Stimulated activated CD4-positive, alpha-beta T cell treated with anti-CD3 and anti-CD28 coated beads, TNF-alpha, amount 100 ng/mL, for 24 hours (primary cell): ENCODE measurements around the gene MMP21.

Experiments
- DNase-seq, 3 experiments: peaks; one replicate each; pipeline ENCODE4 v3.0.0-alpha.2; 2020; ENCODE audit warnings: low read depth in 3 of 3

MMP21 gene, protein sequence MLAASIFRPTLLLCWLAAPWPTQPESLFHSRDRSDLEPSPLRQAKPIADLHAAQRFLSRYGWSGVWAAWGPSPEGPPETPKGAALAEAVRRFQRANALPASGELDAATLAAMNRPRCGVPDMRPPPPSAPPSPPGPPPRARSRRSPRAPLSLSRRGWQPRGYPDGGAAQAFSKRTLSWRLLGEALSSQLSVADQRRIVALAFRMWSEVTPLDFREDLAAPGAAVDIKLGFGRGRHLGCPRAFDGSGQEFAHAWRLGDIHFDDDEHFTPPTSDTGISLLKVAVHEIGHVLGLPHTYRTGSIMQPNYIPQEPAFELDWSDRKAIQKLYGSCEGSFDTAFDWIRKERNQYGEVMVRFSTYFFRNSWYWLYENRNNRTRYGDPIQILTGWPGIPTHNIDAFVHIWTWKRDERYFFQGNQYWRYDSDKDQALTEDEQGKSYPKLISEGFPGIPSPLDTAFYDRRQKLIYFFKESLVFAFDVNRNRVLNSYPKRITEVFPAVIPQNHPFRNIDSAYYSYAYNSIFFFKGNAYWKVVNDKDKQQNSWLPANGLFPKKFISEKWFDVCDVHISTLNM

DNA sequence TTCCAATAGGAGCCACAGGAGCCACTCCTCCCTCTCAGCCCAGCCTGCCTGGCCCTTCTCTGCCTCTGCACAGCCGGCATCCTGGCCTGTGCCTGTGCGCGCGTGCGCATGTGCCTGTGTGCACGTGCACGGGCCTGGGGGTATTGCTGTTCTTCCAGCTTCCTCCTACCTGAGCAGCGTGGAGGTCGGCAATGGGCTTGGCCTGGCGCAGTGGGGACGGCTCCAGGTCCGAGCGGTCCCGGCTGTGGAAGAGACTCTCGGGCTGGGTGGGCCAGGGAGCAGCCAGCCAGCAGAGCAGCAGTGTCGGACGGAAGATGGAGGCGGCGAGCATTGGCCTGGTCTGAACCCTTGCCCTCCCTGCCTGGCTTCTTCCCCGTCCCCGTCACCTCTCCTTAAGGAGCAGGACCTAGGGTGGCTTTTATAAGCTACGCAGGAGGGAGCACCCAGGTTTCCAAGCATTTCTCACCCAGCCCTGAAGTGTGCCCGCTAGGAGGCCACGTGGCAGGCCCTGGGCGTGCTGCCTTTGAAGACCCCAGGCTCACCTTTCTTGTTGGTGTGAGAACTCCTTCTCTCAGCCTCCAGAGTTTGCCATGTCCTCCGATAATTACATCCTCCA is at the start of gene MMP21:
Gene MMP21, minus strand, starts transcription at position 331 of the 616 bp plus-strand sequence. Its CDS starts 0 bp downstream, at position 331.
- DNase-seq: no peak

DNA sequence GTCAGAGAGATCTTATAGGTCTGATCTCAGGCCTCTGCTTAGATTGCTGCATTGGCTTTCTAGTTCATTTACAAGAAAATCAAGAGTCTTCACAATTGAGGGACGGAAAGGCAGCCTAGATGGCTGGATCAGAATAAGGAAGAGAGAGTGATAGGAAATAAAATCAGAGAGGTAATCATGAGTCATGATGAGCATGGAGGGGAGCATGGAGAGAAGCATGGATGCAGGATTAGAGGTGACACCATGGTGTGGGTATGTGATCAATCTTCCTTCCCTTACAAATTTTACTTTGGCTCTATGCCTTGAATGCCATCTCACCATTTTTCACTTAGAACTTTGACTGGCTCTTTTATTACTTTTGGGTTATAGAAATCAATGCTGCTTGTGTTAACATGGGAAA is 49.1 kb upstream of the MMP21 start:
- DNase-seq: no peak

DNA sequence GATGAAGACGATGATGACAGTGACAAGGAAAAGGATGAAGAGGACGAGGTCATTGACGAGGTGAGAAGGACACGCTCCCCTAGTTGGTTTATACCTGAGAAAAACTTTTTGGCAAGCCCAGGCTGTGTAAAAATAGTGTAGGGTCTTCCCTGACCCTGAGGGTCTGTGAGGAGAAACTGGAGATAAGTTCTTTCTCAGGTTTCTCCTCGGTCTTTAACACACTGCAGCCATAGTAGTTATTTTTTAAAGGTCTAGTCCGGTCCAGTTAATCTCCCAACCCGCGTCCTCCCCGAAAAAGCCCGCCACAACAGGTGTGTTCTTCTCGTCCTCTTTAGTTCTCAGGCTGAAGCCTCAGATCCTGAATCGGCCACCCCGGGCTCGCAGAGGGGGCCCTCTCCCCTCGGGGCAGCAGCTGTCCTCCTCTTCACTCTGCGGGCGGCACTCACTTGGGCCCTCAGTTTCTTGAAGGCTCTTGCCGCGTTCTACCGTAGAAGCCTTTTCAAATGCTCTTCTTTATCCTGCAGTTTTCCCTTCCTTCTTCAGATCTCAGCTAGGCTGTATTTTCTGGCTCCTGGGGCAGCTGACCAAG is 48.1 kb upstream of the MMP21 start:
- no peak for DNase-seq

DNA sequence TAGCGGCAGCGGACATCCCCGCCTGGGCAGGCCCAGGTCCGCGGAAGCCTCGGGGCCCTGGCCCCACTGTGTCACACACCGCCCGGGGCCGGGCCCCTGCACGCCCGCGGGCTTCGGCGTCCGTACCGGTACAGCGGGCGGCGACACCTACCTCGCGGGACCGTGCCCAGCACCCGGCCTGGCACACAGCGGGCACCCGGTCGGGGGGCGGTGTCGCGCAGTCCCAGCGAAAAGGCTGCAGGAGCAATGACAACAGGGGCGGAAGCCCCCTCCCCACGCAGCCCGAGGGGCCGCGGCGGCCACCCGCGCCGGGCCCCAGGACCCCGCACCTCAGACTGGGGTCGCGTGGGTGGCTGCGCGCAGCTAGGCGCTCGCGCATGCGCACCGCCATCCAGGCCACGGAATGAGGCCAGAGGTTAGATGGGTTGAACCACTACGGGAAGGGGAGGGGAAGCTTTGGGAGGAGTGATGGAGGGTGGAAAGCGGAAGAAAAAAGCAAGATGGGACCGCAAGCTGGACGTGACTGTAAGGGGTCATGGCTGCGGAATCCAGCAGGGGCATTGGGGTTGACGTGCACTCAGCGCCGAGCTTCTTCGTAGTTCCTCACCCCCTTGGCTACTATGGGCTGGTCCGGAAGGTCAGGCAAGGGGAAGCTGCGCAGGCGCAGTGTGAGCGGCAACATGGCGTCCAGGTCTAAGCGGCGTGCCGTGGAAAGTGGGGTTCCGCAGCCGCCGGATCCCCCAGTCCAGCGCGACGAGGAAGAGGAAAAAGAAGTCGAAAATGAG is 47.4 kb upstream of the MMP21 start, which contains the start of the genes BCCIP and UROS:
Gene BCCIP, plus strand, starts transcription at position 669 of the 785 bp plus-strand sequence. Its CDS starts 12 bp downstream, at position 681.
Gene UROS, minus strand, starts transcription at position 381 of the 785 bp plus-strand sequence. CDS start 6,759 bp downstream, outside the sequence.
- DNase-seq: peak; percentile 84 to 85 (median 84)

DNA sequence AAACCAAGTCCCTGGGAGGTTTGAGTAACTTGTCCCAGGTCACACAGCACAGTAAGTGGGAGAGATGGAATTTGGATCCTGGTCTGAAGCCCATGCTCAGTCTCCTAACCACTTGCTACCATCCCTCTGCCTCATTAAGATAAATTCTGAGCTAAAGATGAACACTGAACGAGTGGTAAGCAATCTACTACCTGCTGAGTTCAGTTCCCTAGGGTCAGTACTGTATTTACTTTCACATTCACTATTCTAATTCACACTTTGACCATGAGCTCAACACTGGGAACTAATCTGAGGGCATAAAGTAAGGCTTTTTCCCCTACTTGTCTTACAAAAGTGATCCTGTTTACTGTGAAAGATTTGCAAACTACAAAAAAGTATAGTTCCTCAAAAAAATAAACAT is 45.1 kb upstream of the MMP21 start:
- DNase-seq: no peak

DNA sequence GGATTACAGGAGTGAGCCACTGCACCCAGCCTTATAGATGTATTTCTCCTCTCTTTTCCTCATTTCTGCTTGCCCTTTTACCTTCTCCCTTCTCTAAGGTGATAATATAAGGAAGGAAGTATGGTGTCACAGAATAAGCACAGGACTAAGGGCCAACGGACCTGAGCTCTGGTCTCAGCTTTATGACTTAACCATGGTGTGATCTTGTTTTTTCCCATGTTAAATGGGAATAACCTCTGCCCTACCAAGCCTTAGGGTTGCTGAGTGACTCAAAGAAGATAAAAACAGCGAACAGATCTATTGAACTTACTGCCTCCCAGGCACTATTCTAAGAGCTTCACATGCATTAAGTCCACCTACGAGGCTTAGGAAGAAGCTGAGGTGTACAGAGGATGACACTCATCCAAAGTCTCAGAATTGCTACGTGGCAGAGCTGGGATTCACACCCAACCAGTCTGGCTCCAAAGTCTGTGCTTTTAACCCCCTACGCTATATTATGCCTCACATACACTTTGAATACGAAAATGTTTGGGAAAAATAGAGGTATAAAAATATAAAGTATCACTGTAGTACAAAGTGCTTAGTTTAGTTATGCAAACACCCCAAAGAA is 41.8 kb upstream of the MMP21 start:
- DNase-seq: no peak

DNA sequence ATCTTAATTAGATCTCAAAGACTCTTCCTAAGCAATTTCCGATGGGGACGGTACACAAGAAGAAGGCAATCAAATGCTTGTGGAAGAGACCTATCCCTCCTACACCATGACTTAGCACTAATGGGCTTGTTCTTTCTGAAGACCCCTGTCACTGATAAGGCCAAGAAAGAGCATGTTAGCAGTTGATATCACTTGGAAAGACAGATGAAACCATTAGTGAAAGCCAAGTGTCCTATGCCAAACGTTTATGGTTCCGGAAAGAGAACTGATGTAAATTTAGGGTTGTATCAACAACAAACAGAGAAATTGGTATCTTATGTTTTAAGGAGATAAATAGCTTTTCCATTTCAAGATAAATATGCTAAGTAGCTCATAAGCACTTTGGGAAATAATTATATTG is 40.9 kb upstream of the MMP21 start:
- DNase-seq: no peak

DNA sequence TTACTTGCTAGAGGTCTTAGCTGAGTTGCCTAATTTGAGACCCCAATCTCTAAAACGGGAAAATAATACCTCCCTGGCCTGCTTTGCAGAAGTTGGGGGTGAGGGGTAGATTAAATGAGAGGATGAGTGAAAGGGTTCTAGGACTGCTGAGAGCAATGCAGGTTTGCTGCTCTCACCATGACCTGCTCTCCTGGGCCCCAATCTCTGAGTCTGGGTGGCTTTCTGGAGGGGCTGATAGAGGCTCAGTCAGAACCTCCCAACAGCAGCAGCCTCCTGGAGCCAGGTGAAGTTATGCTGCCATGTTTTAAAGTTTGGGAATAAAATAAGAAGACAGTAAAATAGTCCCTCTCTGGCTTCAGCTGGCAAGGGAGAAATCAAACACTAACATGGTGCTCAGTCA is 40.1 kb upstream of the MMP21 start:
- DNase-seq: no peak

DNA sequence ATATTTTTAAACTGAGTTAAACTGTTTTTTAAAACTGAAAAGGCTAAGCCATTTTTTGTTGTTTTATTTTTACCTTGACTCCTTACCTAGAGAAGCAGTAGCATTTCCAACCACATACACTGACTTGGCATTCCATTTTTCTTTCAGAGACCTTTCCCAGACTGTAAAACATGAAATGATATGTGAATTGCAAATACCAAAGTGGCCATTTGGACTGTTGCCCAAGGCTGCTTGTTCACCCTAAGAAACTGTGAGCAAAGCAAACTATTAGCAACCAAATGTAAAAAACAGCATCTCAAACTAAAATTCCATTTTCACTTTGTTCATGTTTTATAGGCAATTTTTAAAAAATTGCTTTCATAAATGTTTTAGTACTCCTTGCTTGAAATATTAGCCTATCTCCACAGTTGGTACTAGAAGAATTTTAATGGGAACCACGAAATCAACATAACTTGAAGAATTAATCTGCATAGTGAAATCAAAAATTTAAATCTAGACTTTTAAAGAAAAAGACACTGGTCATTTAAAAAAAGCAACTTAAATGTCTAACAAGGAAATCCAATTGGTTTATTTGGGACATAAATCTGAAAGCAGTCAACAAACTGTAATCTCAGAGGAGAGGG is 36.6 kb upstream of the MMP21 start:
- DNase-seq: no peak

DNA sequence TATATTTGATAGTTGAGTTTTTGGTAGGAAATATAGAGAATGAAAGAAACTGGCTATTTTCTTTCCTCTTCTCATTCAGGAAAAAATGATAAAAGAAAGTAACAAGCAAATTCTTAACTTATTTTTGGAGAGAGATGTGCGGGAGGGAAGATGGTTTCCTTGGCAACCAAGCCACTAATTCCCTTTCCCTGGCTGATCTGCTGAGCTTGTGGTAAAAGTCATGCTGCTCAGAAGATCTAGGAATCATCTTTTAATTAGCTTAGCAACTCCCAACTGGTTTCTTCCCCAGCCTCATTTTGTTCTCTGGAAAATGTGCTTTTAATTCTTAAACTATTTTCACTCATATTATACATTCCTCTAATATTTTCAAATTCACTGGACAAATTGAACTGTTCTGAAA is 35.6 kb upstream of the MMP21 start:
- no peak for DNase-seq

DNA sequence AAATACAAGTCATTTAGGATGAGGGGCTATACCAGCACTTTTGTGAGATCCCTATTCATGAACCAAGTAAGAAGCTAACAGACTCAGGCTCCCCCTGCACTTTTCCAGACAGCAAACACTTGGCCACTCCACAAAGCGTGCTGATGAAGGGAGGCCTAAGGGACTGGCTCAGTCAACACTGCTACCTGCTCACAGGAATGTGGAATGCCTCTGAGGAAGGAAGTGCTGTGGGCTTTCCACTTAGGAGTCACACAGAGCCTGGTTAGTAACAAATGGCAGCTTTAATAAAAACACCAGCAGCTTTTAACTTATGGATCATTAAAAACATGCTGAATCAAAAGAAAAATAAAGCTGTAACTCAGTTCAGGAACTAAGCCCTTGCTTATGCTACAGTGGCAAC is 32.4 kb upstream of the MMP21 start:
- DNase-seq: no peak

DNA sequence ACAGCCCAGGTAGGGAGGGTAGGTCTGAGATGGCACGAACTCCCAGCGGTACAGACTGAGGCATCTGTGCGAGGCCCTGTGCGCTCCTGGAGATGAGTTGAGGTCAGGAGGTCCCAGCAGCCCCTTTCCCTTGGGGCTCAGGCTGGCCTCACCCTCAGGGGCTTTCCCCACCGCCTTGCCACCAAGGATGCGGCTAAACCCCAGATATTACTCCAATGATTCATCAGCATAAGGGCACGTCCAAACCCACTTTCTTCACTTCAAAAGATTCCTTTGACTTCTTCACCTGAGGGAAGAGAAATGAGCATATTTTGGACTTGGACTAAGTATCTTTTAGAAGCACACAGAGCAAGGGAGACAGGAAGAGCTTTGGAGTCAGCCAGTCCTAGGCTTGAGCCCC is 27.1 kb upstream of the MMP21 start:
- DNase-seq: no peak

DNA sequence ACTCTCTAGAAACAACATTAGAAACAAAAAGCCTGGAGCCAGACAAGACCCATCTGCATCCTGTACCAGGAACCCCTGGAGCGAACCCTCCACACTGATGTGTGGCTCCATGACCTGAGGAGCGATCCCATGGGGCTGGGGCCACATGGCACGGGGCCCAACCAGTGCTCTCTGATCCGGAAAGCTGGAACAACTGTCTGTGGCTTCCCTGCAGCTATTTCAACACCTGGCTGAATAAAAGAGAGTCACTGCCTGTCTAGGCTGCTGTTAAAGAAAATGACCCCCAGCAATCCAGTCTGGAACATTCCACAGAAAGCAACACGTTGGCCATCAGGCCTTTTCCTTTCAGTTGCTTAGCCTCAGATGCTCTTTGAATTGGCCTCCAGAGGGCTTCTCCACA is 26.5 kb upstream of the MMP21 start:
- DNase-seq: no peak

DNA sequence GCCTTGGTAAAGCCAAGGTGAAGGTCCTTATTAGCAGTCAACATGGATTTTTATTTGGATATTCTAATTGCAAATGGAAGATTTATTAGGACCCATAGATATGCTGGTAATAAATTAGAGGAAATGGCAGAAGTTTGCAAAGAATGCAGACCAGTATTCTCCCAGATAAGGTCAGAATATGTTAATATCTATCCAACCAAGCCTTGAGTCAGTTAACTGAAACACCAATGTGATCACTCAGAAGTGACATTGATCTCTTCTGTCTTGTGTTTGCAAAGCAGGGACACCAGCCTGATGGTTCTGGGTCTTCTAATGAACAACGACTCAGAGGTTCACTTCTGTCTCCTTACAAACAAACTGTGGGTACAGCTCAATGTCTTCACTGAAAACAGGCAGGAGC is 26.0 kb upstream of the MMP21 start:
- no peak for DNase-seq

DNA sequence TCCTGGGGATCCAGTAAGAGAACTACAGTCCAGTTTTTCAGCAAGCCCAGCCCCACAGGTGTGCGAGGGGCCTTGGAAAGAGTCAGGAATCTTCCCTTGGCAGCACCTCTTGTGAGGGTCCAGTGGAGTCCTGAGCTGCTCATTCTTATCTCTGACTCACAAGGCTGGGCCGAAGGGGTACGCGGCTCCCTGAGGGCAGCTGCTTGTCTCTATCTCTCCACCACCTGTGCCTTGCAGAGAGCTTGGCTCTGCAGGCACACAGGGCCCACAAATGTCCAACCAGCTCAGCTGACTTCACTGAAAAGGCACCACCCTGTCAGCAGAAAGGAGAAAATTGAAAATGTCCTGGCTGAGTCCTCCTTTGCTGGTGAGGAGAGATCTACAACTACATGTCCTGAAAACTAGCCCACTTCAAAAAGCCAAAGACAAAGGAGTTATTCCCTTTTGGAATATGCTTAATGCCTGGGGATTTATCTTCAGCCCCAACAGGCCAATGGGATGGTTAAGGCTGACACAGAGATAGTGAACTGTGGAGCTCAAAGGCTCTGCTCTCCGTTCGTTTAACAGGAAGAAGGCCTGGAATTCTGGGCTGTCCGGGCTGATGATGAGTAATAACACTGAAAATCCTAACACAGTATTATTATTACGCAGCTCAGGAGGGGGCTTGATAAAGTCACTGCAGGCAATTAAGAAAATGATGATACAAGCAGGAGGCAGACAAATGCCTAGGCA is 24.0 kb upstream of the MMP21 start:
- DNase-seq: no peak

DNA sequence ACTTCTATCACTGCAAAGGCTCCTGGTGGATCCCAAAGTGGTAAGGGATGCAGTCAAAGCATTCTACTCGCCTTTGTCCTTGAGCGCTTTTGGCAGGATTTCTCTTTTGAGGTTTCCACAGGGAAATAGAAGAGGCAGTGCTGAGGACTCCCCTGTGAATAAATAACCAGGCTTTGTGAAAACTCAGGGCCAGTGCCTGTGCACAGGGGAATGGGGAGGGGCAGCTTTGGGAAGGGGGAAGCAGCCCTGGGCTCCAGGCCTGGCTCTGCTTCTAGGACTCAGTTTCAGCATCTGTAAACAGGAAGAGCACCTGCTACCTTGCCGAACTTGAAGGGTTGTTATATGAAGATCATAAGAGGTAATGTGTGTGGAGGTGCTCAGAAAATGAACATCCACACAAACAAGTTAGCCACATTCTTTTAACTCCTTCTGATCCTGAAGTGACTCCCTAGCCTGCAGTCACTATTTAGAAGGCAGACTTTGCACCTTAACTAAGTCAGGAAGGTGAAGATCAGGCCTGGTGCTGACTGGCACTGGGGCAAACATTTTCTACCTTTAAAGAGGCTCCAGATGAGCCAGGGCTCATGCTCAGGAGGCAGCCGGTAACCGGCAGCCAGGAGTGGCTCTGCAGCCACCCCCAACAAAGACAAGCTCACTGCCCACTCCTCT is 22.5 kb upstream of the MMP21 start:
- DNase-seq: no peak

DNA sequence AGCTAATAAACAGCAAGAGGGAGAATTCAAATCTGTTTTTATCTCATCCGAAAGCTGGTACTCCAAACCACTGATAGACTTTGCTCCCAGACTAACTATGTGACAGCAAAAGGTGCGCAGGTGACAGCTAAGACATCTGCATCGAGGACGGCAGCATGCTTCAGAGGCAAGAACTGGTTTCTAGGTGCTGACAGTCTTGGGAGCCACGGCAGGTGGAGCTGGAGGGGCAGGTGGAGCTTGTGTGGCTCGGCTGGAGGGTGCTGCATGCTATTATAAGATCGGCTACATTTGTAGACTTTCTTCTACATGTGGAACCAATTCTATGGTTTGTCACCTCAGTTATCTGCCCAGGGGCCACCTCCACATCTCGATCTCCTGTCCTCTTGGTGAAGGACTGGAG is 21.8 kb upstream of the MMP21 start:
- DNase-seq: no peak

DNA sequence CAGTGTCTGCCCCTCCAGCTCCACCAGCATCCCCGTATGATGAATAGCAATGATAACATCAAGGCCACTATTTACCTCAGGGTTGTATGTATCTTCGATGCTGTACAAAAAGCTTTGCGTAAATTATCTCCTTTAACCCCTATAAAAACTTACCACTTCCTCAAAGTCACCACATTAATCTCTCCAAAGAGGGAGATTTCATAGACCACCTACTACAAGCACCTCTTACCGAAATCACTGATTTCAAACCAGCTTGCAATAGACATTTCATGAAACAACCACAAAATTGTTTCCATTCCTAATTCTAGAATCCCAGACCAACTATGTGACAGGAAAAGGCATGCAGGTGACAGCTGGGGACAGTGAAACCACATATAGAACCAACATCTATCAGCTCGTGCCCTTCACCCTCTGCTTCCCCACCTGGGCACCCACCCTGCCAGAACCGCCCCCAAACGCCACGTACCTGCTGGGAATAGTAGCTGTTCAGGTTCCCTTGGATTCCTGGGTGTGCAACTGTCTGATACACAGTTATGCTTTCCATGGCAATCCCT is 20.1 kb upstream of the MMP21 start:
- no peak for DNase-seq

DNA sequence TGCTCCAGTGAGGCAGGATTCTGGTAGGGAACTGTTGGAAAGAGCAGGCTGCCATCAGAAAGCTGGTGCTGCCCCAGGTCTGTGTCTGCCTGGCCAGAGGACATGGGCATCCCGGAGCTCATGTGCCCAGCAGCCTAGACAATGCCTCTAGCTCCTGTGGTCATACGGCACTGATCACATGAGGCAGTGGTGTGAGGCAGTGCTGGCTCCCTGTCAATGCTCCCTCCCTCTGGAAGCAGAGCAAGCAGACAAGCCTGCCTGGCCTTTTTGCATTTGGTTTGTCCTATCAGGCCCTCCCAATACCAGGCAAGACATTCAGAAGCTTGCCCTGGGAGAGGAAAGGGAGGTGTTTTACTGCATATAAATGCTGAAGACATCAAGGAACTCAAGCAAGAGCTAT is 19.5 kb upstream of the MMP21 start:
- DNase-seq: no peak
